Natural killer cell (primary cell): Measurements from ENCODE around the gene PHPT1. TPM values are rescaled to one million over a fixed set of nuclear protein-coding genes. Genes with fewer than 3 reads are reported as not detected.

Source experiments
- ATAC-seq, 3 donors: fragments of 150-1000 bp in 2 of 3; fragments of 200-7000 bp in 1 of 3; cut with Tn5 transposase; 1 replicate in 1 of 3; 2 replicates in 2 of 3; pipeline ENCODE4 v1.10.0; 2021; ENCODE audit warnings: mild to moderate bottlenecking in 2 of 3, moderate library complexity in 2 of 3
- DNase-seq, 2 donors: peaks; one replicate each; pipeline versions ENCODE4 v3.0.0 to v3.0.0-alpha.2; 2013 to 2021; ENCODE audit warnings: mixed read lengths in 1 of 2
- H3K27ac ChIP-seq: one replicate; pipeline ENCODE4 v1.5.1; 2013; ENCODE audit warnings: mild to moderate bottlenecking, low read length
- H3K27me3 ChIP-seq: one replicate; pipeline ENCODE4 v1.6.1; 2013; ENCODE audit warnings: low read length; ENCODE audit not compliant: control insufficient read depth, insufficient read depth
- H3K36me3 ChIP-seq: one replicate; pipeline ENCODE4 v1.6.1; 2013; ENCODE audit warnings: low read length; ENCODE audit not compliant: control insufficient read depth, insufficient read depth
- H3K4me1 ChIP-seq: one replicate; pipeline ENCODE4 v1.6.1; 2013; ENCODE audit warnings: low read length; ENCODE audit not compliant: control insufficient read depth, insufficient read depth
- H3K4me3 ChIP-seq: one replicate; pipeline ENCODE4 v1.5.1; 2013; ENCODE audit warnings: low read length
- H3K9me3 ChIP-seq: one replicate; pipeline ENCODE4 v1.6.1; 2013; ENCODE audit warnings: low read length; ENCODE audit not compliant: control insufficient read depth, insufficient read depth
- H3K27ac Mint-ChIP-seq, 2 donors: one replicate each; pipeline ENCODE4 v1.8.0; 2022; ENCODE audit warnings: mild to moderate bottlenecking in 2 of 2, mixed read lengths in 2 of 2, moderate library complexity in 1 of 2
- H3K27me3 Mint-ChIP-seq, 2 donors: one replicate each; pipeline ENCODE4 v1.8.0; 2022; ENCODE audit warnings: low read depth in 2 of 2, mixed read lengths in 2 of 2
- H3K36me3 Mint-ChIP-seq: one replicate; pipeline ENCODE4 v1.8.0; 2022; ENCODE audit warnings: mixed read lengths
- H3K4me1 Mint-ChIP-seq, 2 donors: one replicate each; pipeline ENCODE4 v1.8.0; 2022; ENCODE audit warnings: mixed read lengths in 2 of 2
- H3K4me3 Mint-ChIP-seq: one replicate; pipeline ENCODE4 v1.8.0; 2022; ENCODE audit warnings: mild to moderate bottlenecking, moderate library complexity, mixed read lengths
- H3K9me3 Mint-ChIP-seq, 2 donors: one replicate each; pipeline ENCODE4 v1.8.0; 2022; ENCODE audit warnings: mixed read lengths in 2 of 2
- CTCF ChIP-seq: fragments of 200-600 bp; IDR thresholded peaks from one replicate; pipeline ENCODE4 v1.8.0; 2022; ENCODE audit warnings: antibody characterized with exemption
- WGBS: methylation state at CpG from one replicate; pipeline ENCODE4 v1.1.7; 2013; ENCODE audit warnings: missing lambda C conversion rate; ENCODE audit not compliant: insufficient coverage; 5-methylcytosine and 5-hydroxymethylcytosine counted together
- intact Hi-C: fragments of 100-400 bp; cut with micrococcal nuclease; formaldehyde crosslinking; loops from one replicate; pipeline ENCODE4 v1.14.2; 2022
- total RNA-seq, 4 donors: library from RNA; stranded (reverse); fragments of 120-200 nt in 1 of 4; gene quantifications; one replicate each; pipeline versions ENCODE4 v1.2.3 to v1.2.4, GENCODE V29; 2013 to 2022

The PHPT1 gene
- total RNA-seq, 3 donors from 2014 or later (not counting 1 experiment from before 2014, with no cell fraction given), result 63.5 to 69.8 (median 67.7) TPM

DNA sequence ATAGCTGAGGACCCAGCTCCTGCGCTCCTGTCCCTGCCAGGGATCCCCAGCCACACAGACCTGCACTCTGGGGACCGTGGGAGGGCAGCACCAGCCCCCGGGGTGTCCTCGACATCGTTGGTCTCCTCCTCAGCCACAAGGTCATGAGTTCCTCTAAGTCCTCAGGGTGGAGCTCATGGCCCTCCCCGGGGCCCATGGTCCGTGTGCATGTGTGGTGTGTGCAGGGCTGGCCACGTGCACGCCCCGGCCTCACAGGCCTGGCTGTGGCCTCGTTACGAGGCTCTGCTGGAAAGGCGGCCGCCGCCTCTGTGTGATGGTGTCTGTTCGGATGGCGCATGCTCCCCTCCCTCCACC is 23.0 kb upstream of the PHPT1 start:
- peaks cover 29% of the 10 kb centered on the region for H3K36me3 ChIP-seq
- no peak for DNase-seq
- H3K4me1 ChIP-seq, result peaks cover under 1% of the 10 kb centered on the region
- intact Hi-C loops, result no loop called here
- Mint-ChIP-seq H3K36me3 (no peaks in the 10 kb centered on the region), H3K27ac (no peak overlapping the region), H3K4me1 (peaks cover under 1 to 1% of the 10 kb centered on the region in 2 donors), H3K4me3 (no peak overlapping the region), H3K9me3 (no peaks in the 10 kb centered on the region), H3K27me3 (no peaks in the 10 kb centered on the region)
- H3K27ac ChIP-seq, result no peak overlapping the region
- H3K9me3 ChIP-seq, result no peaks in the 10 kb centered on the region
- no peak for TF ChIP-seq CTCF
- H3K27me3 ChIP-seq, result no peaks in the 10 kb centered on the region
- 96% methylated on average over 17 of the region's 17 CpGs for WGBS
- ATAC-seq, result no peak
- H3K4me3 ChIP-seq, result no peak overlapping the region

GRCh38 chr9:136826703-136827582 is 22.3 kb upstream of the PHPT1 start:
- Mint-ChIP-seq H3K9me3 (no peaks in the 10 kb centered on the region), H3K4me3 (no peak overlapping the region), H3K36me3 (no peaks in the 10 kb centered on the region), H3K27me3 (no peaks in the 10 kb centered on the region), H3K27ac (no peak overlapping the region), H3K4me1 (no peaks in the 10 kb centered on the region)
- Histone ChIP-seq H3K27ac (no peak overlapping the region), H3K4me3 (no peak overlapping the region), H3K9me3 (no peaks in the 10 kb centered on the region), H3K4me1 (no peaks in the 10 kb centered on the region), H3K27me3 (no peaks in the 10 kb centered on the region), H3K36me3 (peaks cover 35% of the 10 kb centered on the region)
- WGBS, result 96% methylated on average over 24 of the region's 24 CpGs
- DNase-seq (no peak), ATAC-seq (no peak)
- intact Hi-C loops, result no loop called here
- no peak for TF ChIP-seq CTCF

DNA sequence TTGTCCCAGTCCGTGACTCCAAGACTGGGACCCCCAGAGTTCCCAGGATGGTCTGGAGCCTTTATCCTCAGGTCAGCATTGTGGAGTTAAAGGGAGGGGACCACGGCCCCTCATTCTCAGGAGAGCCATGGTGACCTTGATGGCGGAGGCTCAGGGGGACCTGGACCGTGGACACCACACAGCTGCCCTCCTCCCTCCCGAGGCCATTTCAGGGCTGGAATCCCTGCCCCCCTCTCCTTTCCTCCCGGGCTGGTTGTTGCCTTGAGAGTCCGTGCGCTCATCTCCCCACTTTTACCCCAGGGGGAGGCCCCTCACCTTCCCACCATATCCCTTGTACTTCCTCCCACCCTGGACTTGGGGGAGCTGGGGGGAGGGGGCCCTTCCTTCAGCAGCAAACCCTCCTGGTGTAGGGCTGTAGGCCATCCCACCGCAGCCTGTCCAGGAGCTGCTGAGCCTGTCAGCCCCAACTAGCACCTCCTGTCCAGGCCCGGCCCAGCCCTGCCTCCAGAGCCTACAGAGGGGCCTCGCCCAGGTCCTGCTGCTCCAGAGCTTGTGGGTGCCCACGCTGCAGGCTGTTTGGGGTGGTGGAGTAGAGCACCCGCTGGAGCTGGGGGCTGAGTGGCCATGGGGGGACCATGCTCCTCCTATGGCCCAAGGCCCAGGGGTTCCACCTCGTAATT is 21.3 kb upstream of the PHPT1 start:
- ATAC-seq, result no peak
- no peaks in the 10 kb centered on the region for H3K27me3 Mint-ChIP-seq
- H3K36me3 Mint-ChIP-seq, result no peaks in the 10 kb centered on the region
- H3K27me3 ChIP-seq, result no peaks in the 10 kb centered on the region
- WGBS, result 95% methylated on average over 13 of the region's 14 CpGs
- H3K27ac ChIP-seq, result no peak overlapping the region
- peaks cover 40% of the 10 kb centered on the region for H3K36me3 ChIP-seq
- TF ChIP-seq CTCF, result no peak
- H3K9me3 ChIP-seq, result no peaks in the 10 kb centered on the region
- no peaks in the 10 kb centered on the region for H3K4me1 ChIP-seq
- DNase-seq, result no peak
- intact Hi-C loops, result no loop called here
- H3K4me3 Mint-ChIP-seq, result no peak overlapping the region
- no peaks in the 10 kb centered on the region for H3K4me1 Mint-ChIP-seq
- H3K27ac Mint-ChIP-seq, result no peak overlapping the region
- H3K9me3 Mint-ChIP-seq, result no peaks in the 10 kb centered on the region
- H3K4me3 ChIP-seq, result no peak overlapping the region
